ENCODE data around the gene VTI1B.

VTI1B gene

DNA sequence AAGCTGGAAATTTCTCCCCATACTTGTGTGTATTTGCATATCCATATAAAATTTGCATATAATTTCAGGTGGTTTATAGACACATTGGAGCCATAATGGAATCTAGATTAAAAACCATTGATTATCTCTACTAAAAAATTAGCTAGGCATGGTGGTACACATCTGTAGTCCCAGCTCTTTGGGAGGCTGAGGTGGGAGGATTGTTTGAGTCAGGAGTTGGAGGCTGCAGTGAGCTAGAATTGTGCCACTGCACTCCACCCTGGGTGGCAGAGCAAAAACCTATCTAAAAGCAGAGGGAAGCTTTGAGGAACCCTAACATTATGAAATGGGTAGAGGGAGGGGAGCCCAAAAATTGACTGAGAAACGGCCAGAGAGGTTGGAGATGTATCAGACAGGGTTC is 23.7 kb upstream of the VTI1B start:
- Mint-ChIP-seq H3K9me3 (no peaks in the 10 kb centered on the region), H3K27me3 (ENCODE audit: low read depth) (no peaks in the 10 kb centered on the region), H3K4me1 (ENCODE audit: low read depth) (peaks cover 15% of the 10 kb centered on the region), H3K4me3 (no peak overlapping the region), H3K27ac (no peak overlapping the region), H3K36me3 (ENCODE audit: low read depth) (no peaks in the 10 kb centered on the region)
- DNase-seq (ENCODE audit: low spot score), result no peak

DNA sequence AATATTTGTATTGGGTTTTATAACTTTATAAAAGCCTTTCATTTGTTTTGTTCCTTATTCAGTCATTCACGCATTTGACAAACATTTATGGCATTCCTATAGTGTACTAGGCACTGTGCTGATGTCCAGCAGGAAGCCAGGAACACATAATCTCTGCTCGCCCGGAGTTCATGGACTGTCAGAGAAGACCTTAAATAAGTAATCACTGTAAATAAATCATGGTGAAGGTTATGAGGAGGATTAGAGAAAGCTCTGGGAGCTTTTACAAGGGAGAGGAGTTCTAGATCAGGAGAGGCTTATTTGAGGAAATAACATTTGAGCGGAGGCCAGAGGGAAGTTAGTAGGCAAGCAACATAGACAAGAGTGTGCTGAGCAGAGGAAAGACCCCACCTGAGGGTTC is 22.6 kb upstream of the VTI1B start:
- no peaks in the 10 kb centered on the region for H3K27me3 Mint-ChIP-seq (ENCODE audit: low read depth)
- H3K36me3 Mint-ChIP-seq (ENCODE audit: low read depth), result peaks cover 4% of the 10 kb centered on the region
- no peak for DNase-seq (ENCODE audit: low spot score)
- H3K9me3 Mint-ChIP-seq, result no peaks in the 10 kb centered on the region
- peaks cover 23% of the 10 kb centered on the region for H3K4me1 Mint-ChIP-seq (ENCODE audit: low read depth)
- no peak overlapping the region for H3K27ac Mint-ChIP-seq
- no peak overlapping the region for H3K4me3 Mint-ChIP-seq

DNA sequence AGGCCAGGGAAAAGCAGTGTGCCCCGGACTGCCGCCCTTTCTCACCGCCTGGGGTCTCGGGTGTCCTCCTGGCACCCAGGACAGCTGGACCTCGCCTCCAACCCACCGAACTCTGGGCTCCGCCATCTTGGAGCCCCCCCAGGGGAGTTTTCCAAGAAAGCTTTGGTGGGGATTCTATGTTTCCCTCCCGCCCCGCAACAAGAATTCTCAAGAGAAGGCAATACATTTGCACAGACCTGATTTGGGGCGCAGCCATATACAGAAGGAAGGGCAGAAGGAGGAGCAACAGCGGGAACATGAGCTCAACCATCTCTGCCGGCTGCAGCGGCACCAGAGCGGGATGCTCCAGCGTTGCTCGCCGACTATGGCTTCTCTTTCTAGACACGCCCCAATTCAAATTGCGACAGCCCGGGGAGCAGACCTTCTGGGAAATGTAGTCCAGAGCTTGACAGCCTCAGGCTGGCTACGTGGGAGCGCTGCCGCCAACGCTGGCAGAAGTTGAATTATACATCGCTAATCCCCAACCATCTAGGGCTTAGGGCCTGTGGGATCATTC is 21.0 kb upstream of the VTI1B start, which contains the start of gene RDH11:
RDH11 (minus strand) TSS at position 371 of the 556 bp plus-strand sequence; CDS start at position 310, 61 bp downstream.
- Mint-ChIP-seq H3K4me1 (ENCODE audit: low read depth) (peaks cover 23% of the 10 kb centered on the region), H3K36me3 (ENCODE audit: low read depth) (peaks cover 14% of the 10 kb centered on the region), H3K4me3 (peak within 1 kb of the TSS; percentile 98), H3K27ac (peak within 1 kb of the TSS; percentile 99), H3K9me3 (no peaks in the 10 kb centered on the region), H3K27me3 (ENCODE audit: low read depth) (no peaks in the 10 kb centered on the region)
- peak; percentile 84 for DNase-seq (ENCODE audit: low spot score)

DNA sequence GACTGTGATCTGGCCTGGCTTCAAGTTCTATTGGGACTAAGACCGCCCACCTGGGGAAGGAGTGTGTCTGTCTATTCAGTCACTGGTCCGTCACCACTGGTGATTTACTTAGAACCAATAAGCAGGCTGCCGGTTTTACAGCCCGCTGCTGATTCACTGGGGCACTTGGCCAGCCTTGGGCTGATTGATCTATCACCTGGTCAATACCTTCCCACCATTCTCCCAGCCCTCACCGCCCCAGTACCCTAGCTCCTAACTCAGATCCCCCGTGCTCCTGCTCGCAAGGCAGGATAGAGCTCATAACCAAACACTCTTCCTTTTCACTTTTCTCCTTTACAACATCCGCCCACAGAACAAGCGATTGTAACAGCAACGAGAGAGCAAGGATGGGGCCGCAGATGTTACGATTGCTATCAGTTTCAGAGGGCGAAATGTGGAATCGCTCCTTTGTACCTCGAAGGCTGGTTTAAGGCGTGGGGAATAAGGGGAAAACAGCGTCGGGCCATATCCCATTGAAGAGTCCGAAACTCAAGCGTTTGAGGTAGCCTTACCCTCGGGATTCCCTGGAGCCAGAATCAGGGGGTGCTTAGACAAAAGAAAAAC is 20.5 kb upstream of the VTI1B start:
- H3K36me3 Mint-ChIP-seq (ENCODE audit: low read depth), result peaks cover 19% of the 10 kb centered on the region

DNA sequence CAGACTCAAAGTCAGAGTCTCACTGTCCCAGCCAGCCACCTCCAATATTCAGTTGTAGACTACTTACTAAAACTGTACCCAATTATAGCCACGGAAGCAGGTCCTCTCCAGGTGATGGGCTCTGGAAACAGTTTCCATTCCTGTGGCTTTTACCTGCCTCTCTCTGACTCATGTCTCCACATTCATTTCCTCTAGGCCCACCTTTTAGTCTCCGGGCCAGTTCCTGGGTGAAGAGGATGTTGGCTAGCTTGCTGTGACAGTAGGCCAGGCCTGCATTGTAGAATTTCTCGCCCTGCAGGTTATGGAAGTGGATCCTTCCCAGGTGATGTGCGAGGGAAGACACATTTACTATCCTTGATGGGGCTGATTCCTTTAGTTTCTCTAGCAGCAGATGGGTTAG is 15.6 kb upstream of the VTI1B start:
- Mint-ChIP-seq H3K27ac (no peak overlapping the region), H3K36me3 (ENCODE audit: low read depth) (peaks cover 56% of the 10 kb centered on the region), H3K4me1 (ENCODE audit: low read depth) (peaks cover 22% of the 10 kb centered on the region), H3K27me3 (ENCODE audit: low read depth) (no peaks in the 10 kb centered on the region), H3K9me3 (no peaks in the 10 kb centered on the region), H3K4me3 (no peak overlapping the region)
- DNase-seq (ENCODE audit: low spot score), result no peak

More for the DNA sequence above, 20.5 kb upstream of the VTI1B start:
- peaks cover 23% of the 10 kb centered on the region for H3K4me1 Mint-ChIP-seq (ENCODE audit: low read depth)
- H3K27me3 Mint-ChIP-seq (ENCODE audit: low read depth), result no peaks in the 10 kb centered on the region
- H3K27ac Mint-ChIP-seq, result peak overlapping the region; percentile 99
- peak; percentile 88 for DNase-seq (ENCODE audit: low spot score)
- no peaks in the 10 kb centered on the region for H3K9me3 Mint-ChIP-seq
- peak overlapping the region; percentile 98 for H3K4me3 Mint-ChIP-seq

DNA sequence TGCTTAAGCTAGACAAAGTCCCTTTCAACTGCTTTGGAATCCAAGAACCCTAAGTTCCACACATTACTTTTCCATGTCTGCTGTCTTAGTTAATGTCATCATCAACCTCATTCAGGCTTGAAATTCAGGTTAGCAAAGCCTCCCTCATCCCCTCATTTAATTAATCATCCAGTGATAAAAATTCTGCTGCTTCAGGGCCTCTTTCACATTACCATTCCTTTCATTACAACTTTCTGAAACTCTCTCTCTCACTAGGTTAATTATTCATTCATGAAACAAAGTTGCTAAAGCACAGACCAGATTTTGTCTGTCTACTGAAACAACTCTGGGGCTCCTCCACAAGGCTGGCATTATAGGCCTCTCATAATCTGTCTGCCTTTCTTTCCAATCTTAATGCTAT is 9.4 kb upstream of the VTI1B start:
- Mint-ChIP-seq H3K27me3 (ENCODE audit: low read depth) (no peaks in the 10 kb centered on the region), H3K4me3 (no peak overlapping the region), H3K9me3 (no peaks in the 10 kb centered on the region), H3K4me1 (ENCODE audit: low read depth) (peaks cover 42% of the 10 kb centered on the region), H3K36me3 (ENCODE audit: low read depth) (peaks cover 69% of the 10 kb centered on the region), H3K27ac (peak overlapping the region; percentile 9)
- DNase-seq (ENCODE audit: low spot score), result no peak

DNA sequence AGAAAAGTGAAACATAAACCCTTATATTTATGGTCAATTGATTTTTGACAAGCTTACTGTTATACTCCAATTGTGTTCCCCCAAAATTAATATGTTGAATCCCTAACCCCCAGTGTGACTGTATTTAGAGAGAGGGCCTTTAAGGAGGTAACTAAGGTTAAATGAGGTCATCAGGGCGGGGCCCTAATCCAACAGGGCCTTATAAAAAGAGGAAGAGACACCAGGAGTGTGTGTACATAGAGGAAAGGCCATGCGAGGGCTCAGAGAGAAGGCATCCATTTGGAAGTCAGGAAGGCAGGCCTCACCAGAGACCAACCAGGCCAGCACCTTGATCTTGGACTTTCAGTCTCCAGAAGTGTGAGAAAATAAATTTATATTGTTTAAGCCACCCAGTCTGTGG is 6.5 kb upstream of the VTI1B start:
- Mint-ChIP-seq H3K36me3 (ENCODE audit: low read depth) (peaks cover 72% of the 10 kb centered on the region), H3K4me1 (ENCODE audit: low read depth) (peaks cover 54% of the 10 kb centered on the region), H3K27me3 (ENCODE audit: low read depth) (no peaks in the 10 kb centered on the region), H3K4me3 (no peak overlapping the region), H3K9me3 (no peaks in the 10 kb centered on the region), H3K27ac (peak overlapping the region; percentile 87)
- DNase-seq (ENCODE audit: low spot score), result no peak

DNA sequence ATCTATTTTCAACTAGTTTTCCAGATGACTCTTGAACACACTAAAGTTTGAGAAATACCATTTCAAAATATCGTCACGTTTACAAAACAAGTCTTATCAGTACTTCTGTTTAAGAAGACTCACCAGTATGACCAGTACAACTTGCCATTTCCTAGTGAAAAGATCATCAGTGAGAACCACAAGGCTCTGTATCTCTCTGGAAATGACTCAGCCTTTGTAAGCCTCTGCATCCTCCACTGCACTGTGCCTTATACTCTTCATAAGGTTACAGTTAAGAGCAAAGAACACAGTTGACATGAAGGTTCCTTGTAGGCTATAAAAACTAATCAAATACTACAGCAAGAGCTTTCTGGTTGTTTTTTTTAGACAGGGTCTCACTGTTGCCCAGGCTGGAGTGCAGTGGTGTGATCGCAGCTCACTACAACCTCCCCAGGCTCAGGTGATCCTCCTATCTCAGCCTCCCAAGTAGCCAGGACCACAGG is 5.7 kb upstream of the VTI1B start:
- Mint-ChIP-seq H3K27me3 (ENCODE audit: low read depth) (no peaks in the 10 kb centered on the region), H3K4me1 (ENCODE audit: low read depth) (peaks cover 51% of the 10 kb centered on the region), H3K4me3 (peak overlapping the region; percentile 46), H3K27ac (peak overlapping the region; percentile 87), H3K9me3 (no peaks in the 10 kb centered on the region), H3K36me3 (ENCODE audit: low read depth) (peaks cover 68% of the 10 kb centered on the region)
- peak; percentile 64 for DNase-seq (ENCODE audit: low spot score)

DNA sequence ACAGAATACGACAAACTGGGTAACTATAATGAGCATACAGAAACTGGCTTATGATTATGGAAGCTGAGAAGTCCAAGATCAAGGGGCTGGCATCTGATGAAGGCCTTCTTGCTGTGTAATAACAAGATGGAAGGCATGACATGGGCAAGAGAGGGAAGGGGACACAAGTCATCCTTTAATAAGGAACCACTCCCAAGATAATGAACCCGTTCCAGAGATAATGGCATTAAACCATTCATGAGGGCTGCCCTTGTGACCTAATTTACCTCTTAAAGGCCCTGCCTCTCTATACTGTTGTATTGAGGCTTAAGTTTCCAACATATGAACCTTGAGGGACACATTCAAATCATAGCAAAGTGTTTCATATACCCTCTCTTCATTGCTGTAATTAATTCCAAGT is 4.6 kb upstream of the VTI1B start:
- peaks cover 46% of the 10 kb centered on the region for H3K4me1 Mint-ChIP-seq (ENCODE audit: low read depth)
- peak overlapping the region; percentile 47 for H3K27ac Mint-ChIP-seq
- no peak overlapping the region for H3K4me3 Mint-ChIP-seq
- H3K36me3 Mint-ChIP-seq (ENCODE audit: low read depth), result peaks cover 58% of the 10 kb centered on the region
- no peaks in the 10 kb centered on the region for H3K9me3 Mint-ChIP-seq
- no peaks in the 10 kb centered on the region for H3K27me3 Mint-ChIP-seq (ENCODE audit: low read depth)
- DNase-seq (ENCODE audit: low spot score), result no peak

DNA sequence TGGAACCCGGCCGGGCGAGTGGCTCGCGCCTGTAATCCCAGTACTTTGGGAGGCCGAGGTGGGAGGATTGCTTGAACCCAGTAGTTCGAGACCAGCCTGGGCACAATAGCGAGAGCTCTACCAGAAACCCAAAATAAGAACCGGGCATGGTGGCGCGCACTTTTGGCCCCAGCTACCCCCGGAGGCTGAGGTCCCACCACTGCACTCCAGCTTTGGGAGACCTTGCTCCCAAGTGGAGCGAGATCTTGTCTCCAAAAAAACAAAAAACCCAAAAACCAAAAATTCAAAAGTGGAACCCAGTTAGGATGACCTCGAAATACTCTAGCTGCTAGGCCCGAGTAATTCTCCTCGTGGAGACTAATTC is 769 bp upstream of the VTI1B start:
- H3K27me3 Mint-ChIP-seq (ENCODE audit: low read depth), result no peaks in the 10 kb centered on the region
- DNase-seq (ENCODE audit: low spot score), result no peak
- peaks cover 34% of the 10 kb centered on the region for H3K4me1 Mint-ChIP-seq (ENCODE audit: low read depth)
- peak overlapping the region; percentile 88 for H3K4me3 Mint-ChIP-seq
- H3K27ac Mint-ChIP-seq, result peak overlapping the region; percentile 86
- peaks cover 28% of the 10 kb centered on the region for H3K36me3 Mint-ChIP-seq (ENCODE audit: low read depth)
- H3K9me3 Mint-ChIP-seq, result no peaks in the 10 kb centered on the region

DNA sequence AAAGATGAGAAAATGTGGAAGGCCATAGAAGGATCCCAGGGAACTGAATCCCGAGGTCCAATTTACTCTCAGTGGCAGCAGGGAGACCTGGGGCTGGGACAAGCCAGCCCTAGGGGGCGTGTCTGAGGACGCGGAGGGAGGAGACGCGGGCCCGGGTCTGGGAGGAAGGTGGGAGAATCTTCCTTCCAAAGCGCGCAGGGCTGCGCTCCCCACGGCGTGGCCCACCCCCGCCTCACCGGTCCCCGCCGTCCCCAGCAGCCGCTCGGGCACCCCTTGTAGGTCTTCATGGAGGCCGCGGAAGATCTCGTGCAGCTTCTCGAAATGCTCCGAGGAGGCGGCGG is 323 bp downstream of the VTI1B start:
- Mint-ChIP-seq H3K36me3 (ENCODE audit: low read depth) (peaks cover 26% of the 10 kb centered on the region), H3K27me3 (ENCODE audit: low read depth) (no peaks in the 10 kb centered on the region), H3K4me1 (ENCODE audit: low read depth) (peaks cover 36% of the 10 kb centered on the region), H3K9me3 (no peaks in the 10 kb centered on the region), H3K27ac (peak overlapping the region; percentile 82), H3K4me3 (peak overlapping the region; percentile 89)
- DNase-seq (ENCODE audit: low spot score), result peak; percentile 63

DNA sequence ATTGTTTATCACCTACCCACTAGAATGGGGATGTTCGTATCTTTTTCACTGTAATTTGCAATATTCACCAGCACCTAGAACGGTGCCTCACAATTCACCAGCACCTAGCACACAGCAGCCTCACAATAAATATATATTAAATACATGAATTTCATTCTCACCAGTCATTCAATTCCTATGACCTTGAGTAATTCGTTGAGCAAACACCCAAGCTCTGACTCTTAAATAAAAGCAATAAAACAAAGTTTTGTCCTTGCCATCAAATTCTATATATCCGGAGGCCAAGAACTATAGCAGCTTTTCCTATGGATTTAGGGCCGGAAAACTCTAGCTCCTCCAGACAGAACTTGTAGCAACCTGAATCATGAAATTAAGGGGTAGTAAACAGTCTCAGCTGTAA is 981 bp downstream of the VTI1B start:
- Mint-ChIP-seq H3K27me3 (ENCODE audit: low read depth) (no peaks in the 10 kb centered on the region), H3K4me1 (ENCODE audit: low read depth) (peaks cover 35% of the 10 kb centered on the region), H3K9me3 (no peaks in the 10 kb centered on the region), H3K27ac (no peak overlapping the region), H3K4me3 (peak overlapping the region; percentile 89), H3K36me3 (ENCODE audit: low read depth) (peaks cover 23% of the 10 kb centered on the region)
- no peak for DNase-seq (ENCODE audit: low spot score)

DNA sequence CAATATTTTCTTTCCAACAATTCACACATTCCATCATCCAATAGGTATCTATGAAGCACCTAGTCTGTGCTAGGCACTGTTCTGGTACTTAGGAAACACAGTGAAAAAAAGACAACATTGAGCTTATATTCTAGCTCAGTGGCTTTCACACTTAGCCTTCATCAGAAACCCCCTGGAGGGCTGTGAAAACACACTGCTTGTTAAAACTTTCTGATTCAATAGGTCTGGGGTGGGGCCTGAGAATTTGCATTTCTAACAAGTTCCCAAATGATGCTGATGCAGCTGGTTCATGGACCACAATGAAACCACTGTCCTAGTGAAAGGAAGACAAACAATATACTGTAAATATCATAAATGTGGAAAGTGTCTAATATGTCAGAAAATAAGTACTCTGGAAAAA is 5.9 kb downstream of the VTI1B start:
- Mint-ChIP-seq H3K9me3 (no peaks in the 10 kb centered on the region), H3K36me3 (ENCODE audit: low read depth) (peaks cover 1% of the 10 kb centered on the region), H3K27ac (no peak overlapping the region), H3K4me1 (ENCODE audit: low read depth) (peaks cover 42% of the 10 kb centered on the region), H3K4me3 (no peak overlapping the region), H3K27me3 (ENCODE audit: low read depth) (no peaks in the 10 kb centered on the region)
- no peak for DNase-seq (ENCODE audit: low spot score)

DNA sequence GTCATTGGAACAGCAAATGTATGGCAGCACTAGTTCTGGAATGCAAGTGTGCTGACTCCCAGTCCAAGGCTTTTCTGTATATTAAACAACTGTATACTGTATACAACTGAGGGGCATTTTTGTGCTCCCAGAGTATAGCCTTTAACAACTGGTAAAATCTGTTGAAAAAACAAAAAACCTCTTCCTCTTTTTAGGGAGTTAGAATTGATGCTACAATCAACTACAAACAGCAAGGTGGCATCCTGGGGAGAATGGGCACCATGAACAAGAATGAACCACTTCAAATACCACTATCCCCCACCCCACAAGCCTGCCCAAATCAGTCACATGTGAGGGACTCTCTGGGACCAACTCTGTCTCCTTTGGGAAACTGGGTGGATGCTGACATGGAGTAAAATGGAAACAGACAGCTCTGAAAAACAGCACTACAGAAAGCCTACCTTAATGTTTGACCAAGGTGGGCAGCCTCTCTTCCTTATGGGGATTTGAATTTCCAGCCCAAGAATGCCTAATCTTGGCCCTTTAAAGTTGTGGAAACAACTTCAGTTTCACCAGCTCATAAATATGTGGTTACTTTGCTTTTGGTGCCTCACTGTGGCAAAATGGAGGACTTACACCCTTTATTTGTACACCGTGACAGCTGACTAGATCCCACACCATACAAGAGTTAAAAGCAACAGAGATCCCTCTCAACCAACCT is 7.5 kb downstream of the VTI1B start:
- no peaks in the 10 kb centered on the region for H3K27me3 Mint-ChIP-seq (ENCODE audit: low read depth)
- peaks cover 7% of the 10 kb centered on the region for H3K36me3 Mint-ChIP-seq (ENCODE audit: low read depth)
- no peaks in the 10 kb centered on the region for H3K9me3 Mint-ChIP-seq
- H3K4me3 Mint-ChIP-seq, result no peak overlapping the region
- H3K27ac Mint-ChIP-seq, result no peak overlapping the region
- H3K4me1 Mint-ChIP-seq (ENCODE audit: low read depth), result peaks cover 33% of the 10 kb centered on the region
- peak; percentile 26 for DNase-seq (ENCODE audit: low spot score)

Measured in T-helper 2 cell treated with Interferon-gamma antibody and Interleukin-4, amounts not matched to agents 5 μg/mL and 100 μg/mL, for 36 hours (primary cell).